Lung microvascular endothelial cell (primary cell): ENCODE measurements around the gene SFTA2. TPM values are rescaled to one million over a fixed set of nuclear protein-coding genes. Genes with fewer than 3 reads are reported as not detected.
A peak's percentile ranks its signal among the peaks of the same experiment; 100 is the strongest.

ENCODE experiments used
- DNase-seq, 2 donors: peaks; one replicate each; pipeline versions ENCODE4 v3.0.0 to v3.0.0-alpha.2; 2010; ENCODE audit warnings: low read depth in 2 of 2
- total RNA-seq: library from RNA; depleted of rRNA; stranded (reverse); fragments of >200 nt; gene quantifications from 2 replicates; pipeline ENCODE4 v1.2.1, GENCODE V29; 2014

Gene SFTA2
- total RNA-seq, 1 donor from 2014 or later: not detected

DNA sequence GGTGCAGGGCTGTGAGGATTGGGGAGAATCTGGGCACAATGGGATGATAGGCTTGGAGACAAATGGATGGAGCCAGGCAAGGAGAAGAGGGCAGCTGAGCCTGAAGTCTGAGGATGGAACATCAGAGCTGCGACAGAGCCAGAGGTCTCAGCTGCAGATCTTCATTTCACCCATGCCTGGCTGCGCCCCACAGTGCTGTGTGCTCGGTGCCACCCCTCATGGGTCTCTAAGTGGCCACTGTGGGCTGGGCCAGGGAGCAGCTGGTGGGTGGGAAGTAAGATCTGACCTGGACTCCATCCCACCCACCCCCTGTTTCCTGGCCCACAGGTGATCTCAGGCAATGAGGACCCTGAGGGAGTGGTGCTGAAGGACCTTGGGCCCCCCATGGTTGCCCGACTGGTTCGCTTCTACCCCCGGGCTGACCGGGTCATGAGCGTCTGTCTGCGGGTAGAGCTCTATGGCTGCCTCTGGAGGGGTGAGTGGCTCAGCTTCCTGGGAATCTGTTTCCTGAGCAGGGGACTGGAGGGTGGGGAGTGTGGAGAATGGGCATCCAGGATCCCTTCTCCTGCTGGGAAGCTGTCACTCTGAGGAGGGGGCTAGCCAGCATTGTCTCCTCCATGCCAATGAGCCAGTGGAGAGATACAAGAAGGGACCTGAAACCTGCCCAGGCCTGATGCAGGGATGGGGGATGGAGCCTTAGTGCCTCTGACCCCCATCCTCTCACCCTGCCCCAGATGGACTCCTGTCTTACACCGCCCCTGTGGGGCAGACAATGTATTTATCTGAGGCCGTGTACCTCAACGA lies 41.1 kb downstream of the SFTA2 start:
- DNase-seq: no peak

DNA sequence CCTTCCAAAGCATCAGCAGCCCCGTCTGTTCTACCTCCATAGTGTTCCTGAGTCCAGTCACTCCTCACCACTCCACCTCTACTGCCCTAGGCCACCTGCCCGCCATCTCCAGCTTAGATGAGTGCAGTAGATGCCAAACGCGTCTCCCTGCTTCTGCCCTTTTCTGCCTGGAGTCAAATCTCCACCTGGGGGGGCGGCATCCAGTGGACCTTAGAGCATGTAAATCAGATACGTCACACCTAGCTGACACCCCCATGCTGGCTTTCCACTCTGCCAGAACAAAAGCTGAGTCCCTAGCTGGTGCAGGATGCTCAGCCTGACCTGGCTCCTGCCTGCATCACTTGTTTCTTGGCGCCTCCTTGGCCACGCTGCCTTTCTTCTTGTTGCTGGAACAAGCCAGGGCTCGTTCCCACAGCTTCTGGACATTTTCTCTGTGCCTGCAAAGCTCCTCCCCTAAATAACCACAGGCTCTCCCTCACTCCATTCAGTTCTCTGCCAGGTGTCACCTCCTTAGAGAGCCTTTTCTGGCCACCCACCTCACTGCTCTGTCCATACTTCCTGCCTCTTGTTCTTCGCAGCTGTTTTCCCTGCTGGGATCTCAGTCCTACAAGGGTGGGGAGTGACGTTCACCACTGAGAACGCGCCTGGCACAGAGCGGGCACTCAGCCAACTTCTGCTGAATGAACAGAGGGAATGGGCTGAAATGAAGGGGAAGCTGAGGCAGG lies 41.9 kb downstream of the SFTA2 start:
- DNase-seq: no peak

DNA sequence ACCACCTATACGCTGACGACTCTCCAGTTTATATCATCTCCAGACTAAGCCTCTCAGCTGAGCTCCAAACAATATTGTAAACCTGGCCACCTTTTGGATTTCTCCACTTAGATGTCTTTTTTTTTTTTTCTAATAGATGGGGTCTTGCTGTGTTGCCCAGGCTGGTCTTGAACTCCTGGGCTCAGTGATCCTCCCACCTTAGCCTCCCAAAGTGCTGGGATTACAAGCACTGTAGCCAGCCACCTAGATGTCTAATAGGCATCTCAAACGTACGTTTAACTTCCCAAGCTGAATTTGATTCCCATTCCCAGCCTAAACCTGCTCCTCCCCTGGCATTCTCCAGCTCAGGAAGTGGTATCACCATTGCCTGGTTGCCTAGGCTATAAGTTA lies 42.5 kb downstream of the SFTA2 start:
- no peak for DNase-seq

DNA sequence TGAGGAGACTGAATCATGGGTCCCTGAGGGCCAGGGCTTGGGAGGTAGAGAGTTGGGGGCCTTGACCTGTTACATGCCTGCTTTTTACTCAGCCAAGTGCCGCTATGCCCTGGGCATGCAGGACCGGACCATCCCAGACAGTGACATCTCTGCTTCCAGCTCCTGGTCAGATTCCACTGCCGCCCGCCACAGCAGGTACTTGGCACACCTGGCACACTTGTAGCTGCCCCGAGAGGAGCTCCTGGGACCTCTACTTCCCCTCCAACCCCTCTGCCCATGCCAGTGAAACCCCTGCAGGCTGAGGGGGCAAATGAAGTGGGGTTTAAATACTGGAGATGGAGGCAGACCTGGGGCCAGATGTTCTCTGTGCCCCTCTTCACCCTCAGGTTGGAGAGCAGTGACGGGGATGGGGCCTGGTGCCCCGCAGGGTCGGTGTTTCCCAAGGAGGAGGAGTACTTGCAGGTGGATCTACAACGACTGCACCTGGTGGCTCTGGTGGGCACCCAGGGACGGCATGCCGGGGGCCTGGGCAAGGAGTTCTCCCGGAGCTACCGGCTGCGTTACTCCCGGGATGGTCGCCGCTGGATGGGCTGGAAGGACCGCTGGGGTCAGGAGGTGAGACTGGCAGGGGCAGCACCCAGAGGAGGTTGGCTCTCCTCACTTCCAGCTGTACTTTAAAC lies 43.0 kb downstream of the SFTA2 start:
- DNase-seq: no peak

DNA sequence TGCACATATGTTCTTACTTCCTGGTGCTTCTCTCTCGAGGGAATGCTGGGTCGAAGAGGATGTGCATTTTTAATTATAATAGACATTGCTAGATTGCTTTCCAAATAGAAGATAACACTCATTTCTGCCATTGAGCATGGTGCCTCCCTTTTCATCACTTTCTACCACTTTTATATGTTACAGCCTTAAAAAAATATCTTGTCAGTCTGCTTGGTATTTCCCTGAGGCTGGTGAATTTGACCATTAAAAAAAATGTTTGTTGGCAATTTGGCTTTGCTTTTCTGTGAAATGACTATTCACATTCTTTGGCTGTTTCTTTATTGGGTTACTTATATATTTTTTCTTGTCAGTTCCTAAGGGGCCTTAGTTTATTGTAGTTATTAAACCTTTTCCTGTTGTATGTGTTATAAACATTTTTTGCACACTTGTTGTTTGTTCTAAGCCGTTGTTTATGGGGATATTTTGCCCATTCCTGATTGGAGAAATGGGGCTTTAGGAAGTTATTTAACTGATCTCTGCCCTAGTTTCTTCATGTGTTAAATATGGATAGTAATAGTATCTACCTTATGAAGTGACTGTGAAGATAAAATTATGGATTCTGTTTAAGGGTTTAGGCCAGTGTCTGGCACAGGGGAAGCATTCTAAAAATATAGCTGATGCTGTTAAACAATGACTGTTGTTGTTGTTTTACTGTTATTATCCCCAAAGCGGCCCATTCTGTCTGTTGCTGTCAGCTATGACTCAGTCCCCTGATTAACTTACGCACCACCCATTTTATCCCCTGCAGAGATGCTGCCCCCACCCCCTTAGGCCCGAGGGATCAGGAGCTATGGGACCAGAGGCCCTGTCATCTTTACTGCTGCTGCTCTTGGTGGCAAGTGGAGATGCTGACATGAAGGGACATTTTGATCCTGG lies 43.8 kb downstream of the SFTA2 start:
- peak; percentile 12 to 36 for DNase-seq

DNA sequence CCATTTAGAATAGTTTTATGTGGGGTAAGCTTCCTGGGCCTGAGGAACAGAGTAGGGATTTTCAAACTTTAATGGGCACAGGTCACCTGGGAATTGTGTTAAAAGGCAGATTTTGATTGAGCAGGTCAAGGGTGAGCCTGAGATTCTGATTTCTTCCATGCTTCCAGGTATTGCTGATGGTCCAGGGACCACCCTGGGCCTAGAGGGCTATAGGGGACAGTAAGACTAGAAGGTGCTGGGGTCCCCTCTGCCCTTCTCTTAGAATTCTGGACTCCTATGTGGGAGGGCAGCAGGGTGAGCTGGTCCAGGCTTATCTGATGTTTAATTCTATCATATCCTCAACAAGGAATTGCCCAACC lies 45.1 kb downstream of the SFTA2 start:
- DNase-seq: no peak

DNA sequence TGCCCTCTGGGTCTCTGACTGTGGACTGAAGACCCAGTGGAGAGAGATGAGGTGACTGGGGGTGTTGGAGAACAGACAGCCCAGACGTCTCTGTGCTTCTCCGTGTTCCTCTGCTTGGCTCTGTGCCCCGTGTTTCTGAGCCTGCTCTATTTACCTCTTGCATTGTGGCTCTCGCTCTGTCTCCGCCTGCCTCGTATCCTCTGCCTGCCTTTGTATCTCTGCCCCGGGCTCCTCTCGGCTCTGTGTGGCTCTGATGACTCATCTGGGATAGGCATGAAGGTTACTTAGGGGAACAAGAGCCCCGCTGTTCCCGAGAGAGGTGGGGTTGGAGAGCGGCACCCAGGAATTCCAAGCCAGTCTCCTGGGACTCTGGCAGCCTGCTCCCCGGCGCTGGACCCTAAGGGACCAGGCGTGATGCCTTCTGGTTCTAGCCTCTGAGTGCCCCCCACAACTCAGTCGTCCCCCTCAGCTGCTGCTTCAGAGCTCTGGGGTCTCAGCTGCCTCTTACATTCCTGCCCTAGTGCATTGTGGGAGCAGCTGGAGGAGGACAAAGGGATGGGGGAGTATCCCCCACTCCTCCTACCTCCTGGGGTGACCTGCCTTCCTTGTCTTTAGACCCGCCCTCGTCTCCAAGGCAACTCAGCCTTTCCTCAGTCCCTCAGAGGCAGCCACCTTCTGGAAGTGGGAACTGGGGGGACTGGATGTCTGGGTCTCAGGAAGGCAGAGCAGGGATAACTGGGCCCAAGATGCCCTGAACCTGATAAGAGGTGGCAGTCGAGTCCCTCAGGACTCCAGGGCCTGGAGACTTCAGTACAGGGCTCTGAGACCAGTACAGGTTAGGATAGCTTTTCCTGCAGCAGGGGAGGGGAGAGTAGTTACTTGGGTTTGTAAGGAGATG lies 45.7 kb downstream of the SFTA2 start:
- peak; percentile 39 to 50 for DNase-seq

DNA sequence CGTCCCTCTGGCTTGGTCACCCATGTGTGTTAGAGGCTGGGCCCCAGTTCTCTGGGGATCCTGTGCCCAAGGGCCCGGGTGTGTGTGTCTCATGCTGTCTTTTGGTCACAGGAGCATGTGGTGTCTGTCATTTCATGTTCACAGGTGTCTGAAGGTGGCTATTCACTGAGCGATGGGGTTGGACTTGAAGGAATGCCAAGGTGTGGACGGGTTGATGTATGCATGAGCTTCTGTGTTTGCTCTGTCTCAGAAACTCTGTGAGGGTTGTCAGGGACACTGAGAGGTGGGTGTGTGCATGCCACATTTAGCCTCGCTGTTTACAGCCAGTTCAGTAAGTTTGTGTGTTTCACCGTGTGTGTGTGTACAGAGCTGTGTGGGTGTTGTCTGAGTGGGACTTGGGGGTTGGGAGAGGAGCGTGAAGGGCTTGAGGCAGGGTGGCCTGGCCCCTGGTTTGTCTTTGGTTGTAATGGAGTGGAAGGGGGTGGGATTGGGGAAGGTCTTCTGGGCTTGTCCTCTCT lies 46.4 kb downstream of the SFTA2 start:
- DNase-seq: no peak

DNA sequence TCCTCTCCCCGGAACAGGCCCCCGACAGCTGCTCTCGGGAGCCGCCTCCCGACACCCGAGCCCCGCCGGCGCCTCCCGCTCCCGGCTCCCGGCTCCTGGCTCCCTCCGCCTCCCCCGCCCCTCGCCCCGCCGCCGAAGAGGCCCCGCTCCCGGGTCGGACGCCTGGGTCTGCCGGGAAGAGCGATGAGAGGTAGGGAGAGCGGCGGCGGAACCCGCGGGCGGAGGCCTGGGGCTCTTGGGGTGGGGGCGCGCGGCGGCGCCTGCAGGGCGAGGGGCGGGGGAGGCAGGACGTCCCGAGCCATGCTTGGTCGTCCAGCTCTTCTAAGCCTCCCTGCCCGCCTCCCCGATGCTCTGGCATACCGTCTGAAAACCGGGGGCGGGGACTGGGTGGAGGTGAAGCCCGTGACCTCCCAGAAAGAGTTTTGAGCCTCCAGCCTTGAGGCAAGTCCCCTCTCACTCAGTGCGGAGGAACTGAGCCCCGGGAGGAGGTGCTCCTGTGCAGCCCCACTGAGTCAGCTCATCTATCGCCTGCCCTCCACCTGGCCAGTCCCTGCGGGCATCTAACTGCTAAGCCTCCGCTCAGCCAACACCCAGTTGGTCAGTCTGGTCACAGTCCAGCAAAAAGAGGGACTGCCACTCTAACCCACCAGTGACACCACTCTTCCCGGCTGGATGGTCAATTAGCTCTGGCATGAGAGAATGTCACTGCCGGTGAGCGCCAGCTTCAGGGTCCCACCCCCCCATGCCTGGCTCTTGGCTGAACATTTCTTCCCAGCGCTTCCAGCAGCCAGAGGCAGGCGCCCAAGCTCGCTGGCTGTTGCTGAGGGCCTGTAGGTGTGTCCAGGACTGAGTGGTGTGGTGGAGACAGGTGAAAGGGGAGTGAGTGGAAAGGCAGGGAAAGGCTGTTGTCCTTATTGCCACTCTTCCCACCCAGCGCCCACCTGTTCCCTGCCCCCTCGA lies 47.2 kb downstream of the SFTA2 start:
- peak in 1 of 2 donors; percentile 35 for DNase-seq

DNA sequence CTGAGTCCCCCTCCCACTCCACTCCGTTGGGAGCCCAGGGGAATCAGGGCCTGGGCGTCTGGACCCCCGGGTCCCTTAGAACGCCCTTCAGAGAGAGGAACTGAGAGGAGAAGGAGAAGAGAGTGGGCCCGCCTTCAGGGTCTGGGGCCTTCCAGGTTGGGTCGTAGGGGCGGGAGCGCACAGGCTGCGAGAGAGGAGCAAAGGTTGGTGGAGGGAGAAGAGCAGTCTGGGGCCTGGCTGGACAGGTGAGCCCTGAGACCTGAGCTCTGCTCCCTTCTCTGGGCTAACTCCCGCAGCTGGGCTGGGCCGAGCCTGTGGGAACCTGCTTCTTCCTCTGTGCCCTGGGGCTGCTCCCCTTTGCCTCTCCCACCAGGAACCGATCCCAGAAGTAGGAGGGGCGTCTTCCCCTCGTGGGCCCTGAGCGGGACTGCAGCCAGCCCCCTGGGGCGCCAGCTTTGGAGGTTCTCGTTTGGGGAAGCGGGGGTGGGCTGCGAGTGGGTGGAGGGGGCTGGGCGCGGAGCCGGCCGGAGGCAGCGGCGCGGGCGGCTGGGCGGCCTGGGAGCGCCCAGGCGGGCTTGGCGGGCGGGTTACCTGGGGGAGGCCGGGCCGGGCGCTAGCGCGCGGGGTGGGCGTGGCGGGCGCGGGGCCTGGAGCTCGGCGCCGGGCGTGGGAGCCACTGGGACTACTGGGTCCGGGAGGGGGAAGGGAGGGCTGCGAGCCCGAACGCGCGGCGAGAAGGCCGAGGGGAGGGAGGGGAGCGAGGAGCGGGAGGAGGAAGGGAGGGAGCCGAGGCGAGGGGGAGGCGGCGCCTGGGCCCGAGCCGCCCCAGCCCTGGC lies 48.1 kb downstream of the SFTA2 start, which contains the start of gene DDR1:
Gene DDR1 (plus strand): TSS at position 835 of the 836 bp plus-strand sequence. CDS start 4,211 bp downstream, outside the sequence.
- DNase-seq: peak; percentile 22 to 30

DNA sequence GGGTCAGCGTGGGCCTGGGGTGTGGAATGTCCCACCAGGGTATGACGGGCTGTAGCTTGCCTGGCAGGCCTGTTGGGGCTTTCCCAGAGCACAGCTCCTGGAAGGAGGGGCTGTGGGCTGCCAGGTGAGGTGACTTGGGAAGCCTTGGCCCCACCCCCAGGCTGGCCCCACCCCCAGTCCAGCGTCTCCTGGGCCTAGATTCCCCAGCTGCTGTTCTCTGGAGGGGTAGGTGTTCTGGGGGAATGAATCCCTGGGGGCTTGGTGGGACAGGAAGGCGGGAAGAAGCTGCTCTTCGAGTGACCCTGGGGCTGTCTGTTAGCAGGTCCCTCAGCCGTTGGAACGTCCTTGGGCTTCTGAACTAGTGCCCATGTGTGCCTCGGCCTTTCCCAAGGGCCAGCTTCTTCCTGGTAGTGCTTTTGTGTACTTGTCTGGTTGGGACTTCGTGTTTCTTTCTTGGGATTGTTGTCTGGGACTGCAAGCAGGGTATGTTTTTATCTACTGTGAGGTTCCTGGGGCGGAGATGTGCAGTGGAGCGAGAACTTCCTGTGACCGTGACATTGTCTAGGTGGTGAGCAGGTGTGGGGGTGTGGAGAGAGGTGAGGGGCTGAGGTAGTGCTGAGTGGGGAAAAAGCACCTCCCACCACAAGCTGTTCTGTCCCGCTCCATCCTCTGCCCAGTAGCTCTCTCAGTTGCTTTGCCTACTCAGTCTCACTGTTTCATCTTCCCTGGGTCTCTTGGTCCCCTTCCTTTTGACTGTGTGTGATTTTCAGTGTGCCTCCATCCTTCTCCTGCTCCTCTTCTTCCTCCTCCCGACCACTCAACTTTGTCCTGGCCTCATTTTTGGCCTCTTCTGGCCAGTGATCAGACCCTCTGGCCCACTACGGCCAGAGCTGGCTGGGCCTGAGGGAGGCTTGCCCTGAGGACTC lies 48.9 kb downstream of the SFTA2 start:
- no peak for DNase-seq

DNA sequence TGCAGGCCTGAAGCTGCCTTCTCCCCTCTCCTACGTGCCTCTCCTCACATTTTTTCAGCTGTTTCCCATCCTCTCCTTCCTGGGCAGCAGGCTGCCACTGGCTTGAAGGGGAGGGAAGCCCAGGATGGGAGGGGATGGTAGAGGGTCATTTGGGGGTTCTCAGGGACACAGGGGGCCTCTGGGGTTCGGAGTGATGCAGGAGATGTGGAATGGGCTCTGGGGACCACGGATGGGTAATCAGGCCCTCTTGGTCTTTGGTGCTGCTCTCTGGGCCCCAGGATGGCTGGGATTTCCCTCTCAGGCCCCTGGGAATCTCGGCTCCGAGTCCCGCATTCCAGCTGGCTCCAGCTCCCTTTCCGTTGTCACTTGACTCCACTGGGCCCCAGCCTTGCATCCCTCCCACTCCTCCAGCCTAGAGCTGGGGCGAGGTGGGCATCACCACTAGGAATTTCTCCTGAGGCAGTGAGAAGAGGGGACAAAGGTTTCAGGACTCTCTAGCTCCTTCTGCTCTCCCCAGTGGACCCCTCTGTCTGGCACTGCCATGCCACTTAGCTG lies 49.7 kb downstream of the SFTA2 start:
- DNase-seq: no peak

DNA sequence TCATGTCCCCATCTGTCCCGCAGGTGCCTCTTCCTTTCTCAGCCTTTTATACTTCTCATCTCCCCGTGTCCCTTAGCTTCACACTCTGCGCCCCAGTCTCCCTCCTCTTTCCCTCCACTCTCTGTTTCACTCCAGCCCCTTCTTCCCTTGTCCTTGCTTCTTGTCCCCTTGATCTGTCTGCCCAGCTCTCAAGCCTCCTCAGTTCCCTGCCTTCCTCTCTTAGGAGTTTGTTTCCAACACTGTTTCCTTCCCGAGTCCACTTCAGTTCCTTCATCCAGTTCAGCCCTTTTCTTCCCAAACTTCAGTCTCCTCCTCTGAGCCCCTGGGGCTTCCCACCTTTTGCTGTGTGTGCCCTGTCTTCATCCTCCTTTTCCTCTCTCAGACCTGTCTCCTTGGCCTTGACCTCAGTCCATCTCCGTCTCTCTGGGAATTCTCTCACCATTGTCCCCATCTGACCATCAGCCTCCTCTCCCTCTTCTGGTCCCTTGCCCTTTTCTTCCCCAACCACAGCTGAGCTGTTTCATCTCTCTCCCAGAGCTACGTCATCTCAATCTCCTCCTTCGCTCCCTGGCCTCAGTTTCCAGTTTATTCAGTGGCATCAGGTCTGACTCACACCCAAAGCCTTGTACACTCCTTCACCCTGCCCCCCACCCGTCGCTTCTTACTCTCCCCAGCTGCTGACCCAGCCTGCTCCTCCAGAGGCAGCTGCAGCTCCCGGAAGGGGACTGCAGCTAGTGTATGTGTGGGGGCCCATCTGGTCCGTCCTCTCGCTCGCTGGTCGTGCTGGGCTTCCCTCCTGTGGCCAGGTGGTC lies 50.4 kb downstream of the SFTA2 start:
- no peak for DNase-seq
